Measurements from ENCODE around the gene ZNF783.

GRCh38 chr7:149282331-149282655 lies 20.3 kb downstream of the ZNF783 start:
- TF ChIP-seq EZH2 (optimal IDR thresholded peaks at IDR 0.05; ENCODE audit: low read depth, low read length) (no peak), CTCF (IDR thresholded peaks at IDR 0.05; ENCODE audit: low read length) (no peak)
